Measurements from ENCODE around the gene DGKB. TPM values are rescaled to one million over a fixed set of nuclear protein-coding genes. Genes with fewer than 3 reads are reported as not detected.

DGKB gene
- polyA plus RNA-seq, 6 donors from 2014 or later: not detected

- Mint-ChIP-seq H3K4me3 (no peak overlapping the region), H3K4me1 (no peaks in the 10 kb centered on the region), H3K27ac (no peak overlapping the region), H3K36me3 (no peaks in the 10 kb centered on the region), H3K27me3 (no peaks in the 10 kb centered on the region), H3K9me3 (peaks cover 0 to 2% (median 0%) of the 10 kb centered on the region in 7 donors)
- no peak for DNase-seq
- ATAC-seq (ENCODE audit: low read depth in 2 of 2): no peak
These were observed 188.3 kb downstream of the DGKB start for GRCh38 chr7:14714161-14714728.

- no peak overlapping the region for H3K4me3 Mint-ChIP-seq
- no peaks in the 10 kb centered on the region for H3K9me3 Mint-ChIP-seq
- no peaks in the 10 kb centered on the region for H3K27me3 Mint-ChIP-seq
- no peaks in the 10 kb centered on the region for H3K4me1 Mint-ChIP-seq
- no peaks in the 10 kb centered on the region for H3K36me3 Mint-ChIP-seq
- ATAC-seq (ENCODE audit: low read depth in 2 of 2) (no peak), DNase-seq (no peak)
- H3K27ac Mint-ChIP-seq: no peak overlapping the region
These were observed 204.3 kb downstream of the DGKB start for GRCh38 chr7:14698239-14698638.

- H3K4me3 Mint-ChIP-seq: no peak overlapping the region
- no peak overlapping the region for H3K27ac Mint-ChIP-seq
- H3K36me3 Mint-ChIP-seq: no peaks in the 10 kb centered on the region
- ATAC-seq (ENCODE audit: low read depth in 2 of 2) (no peak), DNase-seq (no peak)
- no peaks in the 10 kb centered on the region for H3K9me3 Mint-ChIP-seq
- H3K27me3 Mint-ChIP-seq: no peaks in the 10 kb centered on the region
- no peaks in the 10 kb centered on the region for H3K4me1 Mint-ChIP-seq
These were observed 204.9 kb downstream of the DGKB start for GRCh38 chr7:14697684-14698083.

GRCh38 chr7:14691597-14692203 lies 210.9 kb downstream of the DGKB start:
- H3K4me1 Mint-ChIP-seq: no peaks in the 10 kb centered on the region
- H3K9me3 Mint-ChIP-seq: no peaks in the 10 kb centered on the region
- H3K27ac Mint-ChIP-seq: no peak overlapping the region
- H3K27me3 Mint-ChIP-seq: no peaks in the 10 kb centered on the region
- DNase-seq: peak; percentile 13
- H3K4me3 Mint-ChIP-seq: no peak overlapping the region
- no peak for ATAC-seq (ENCODE audit: low read depth in 2 of 2)
- H3K36me3 Mint-ChIP-seq: no peaks in the 10 kb centered on the region

- H3K9me3 Mint-ChIP-seq: no peaks in the 10 kb centered on the region
- H3K36me3 Mint-ChIP-seq: no peaks in the 10 kb centered on the region
- H3K27ac Mint-ChIP-seq: no peak overlapping the region
- H3K27me3 Mint-ChIP-seq: no peaks in the 10 kb centered on the region
- no peak for ATAC-seq (ENCODE audit: low read depth in 2 of 2)
- H3K4me1 Mint-ChIP-seq: no peaks in the 10 kb centered on the region
- no peak for DNase-seq
- H3K4me3 Mint-ChIP-seq: no peak overlapping the region
These were observed 211.5 kb downstream of the DGKB start for GRCh38 chr7:14691034-14691433.

- H3K9me3 Mint-ChIP-seq: no peaks in the 10 kb centered on the region
- no peak for DNase-seq
- H3K27me3 Mint-ChIP-seq: no peaks in the 10 kb centered on the region
- no peak for ATAC-seq (ENCODE audit: low read depth in 2 of 2)
- H3K4me1 Mint-ChIP-seq: no peaks in the 10 kb centered on the region
- H3K4me3 Mint-ChIP-seq: no peak overlapping the region
- H3K27ac Mint-ChIP-seq: no peak overlapping the region
- no peaks in the 10 kb centered on the region for H3K36me3 Mint-ChIP-seq
These were observed 212.1 kb downstream of the DGKB start for GRCh38 chr7:14690486-14690885.

- ATAC-seq (ENCODE audit: low read depth in 2 of 2) (no peak), DNase-seq (no peak)
- H3K9me3 Mint-ChIP-seq: no peaks in the 10 kb centered on the region
These were observed 212.5 kb downstream of the DGKB start for GRCh38 chr7:14690075-14690474.

GRCh38 chr7:14688208-14688607 lies 214.3 kb downstream of the DGKB start:
- H3K36me3 Mint-ChIP-seq: no peaks in the 10 kb centered on the region
- H3K4me3 Mint-ChIP-seq: no peak overlapping the region
- no peak for ATAC-seq (ENCODE audit: low read depth in 2 of 2)

More at GRCh38 chr7:14690075-14690474, 212.5 kb downstream of the DGKB start:
- no peaks in the 10 kb centered on the region for H3K36me3 Mint-ChIP-seq
- no peaks in the 10 kb centered on the region for H3K27me3 Mint-ChIP-seq
- no peak overlapping the region for H3K27ac Mint-ChIP-seq
- H3K4me1 Mint-ChIP-seq: no peaks in the 10 kb centered on the region
- H3K4me3 Mint-ChIP-seq: no peak overlapping the region

GRCh38 chr7:14687777-14688176 lies 214.8 kb downstream of the DGKB start:
- H3K9me3 Mint-ChIP-seq: no peaks in the 10 kb centered on the region
- DNase-seq: no peak
- H3K27ac Mint-ChIP-seq: no peak overlapping the region
- ATAC-seq (ENCODE audit: low read depth in 2 of 2): no peak
- no peak overlapping the region for H3K4me3 Mint-ChIP-seq
- no peaks in the 10 kb centered on the region for H3K4me1 Mint-ChIP-seq
- H3K27me3 Mint-ChIP-seq: no peaks in the 10 kb centered on the region
- H3K36me3 Mint-ChIP-seq: no peaks in the 10 kb centered on the region

More at GRCh38 chr7:14688208-14688607, 214.3 kb downstream of the DGKB start:
- H3K9me3 Mint-ChIP-seq: no peaks in the 10 kb centered on the region
- no peaks in the 10 kb centered on the region for H3K4me1 Mint-ChIP-seq
- H3K27me3 Mint-ChIP-seq: no peaks in the 10 kb centered on the region
- no peak for DNase-seq
- no peak overlapping the region for H3K27ac Mint-ChIP-seq

GRCh38 chr7:14687241-14687640 lies 215.3 kb downstream of the DGKB start:
- H3K27ac Mint-ChIP-seq: no peak overlapping the region
- DNase-seq (no peak), ATAC-seq (ENCODE audit: low read depth in 2 of 2) (no peak)
- no peaks in the 10 kb centered on the region for H3K4me1 Mint-ChIP-seq
- H3K4me3 Mint-ChIP-seq: no peak overlapping the region
- no peaks in the 10 kb centered on the region for H3K9me3 Mint-ChIP-seq
- H3K36me3 Mint-ChIP-seq: no peaks in the 10 kb centered on the region
- no peaks in the 10 kb centered on the region for H3K27me3 Mint-ChIP-seq

- no peaks in the 10 kb centered on the region for H3K4me1 Mint-ChIP-seq
These were observed 217.4 kb downstream of the DGKB start for GRCh38 chr7:14685167-14685566.

GRCh38 chr7:14682910-14683465 lies 219.6 kb downstream of the DGKB start:
- Mint-ChIP-seq H3K4me1 (no peaks in the 10 kb centered on the region), H3K27me3 (no peaks in the 10 kb centered on the region), H3K9me3 (no peaks in the 10 kb centered on the region), H3K4me3 (no peak overlapping the region), H3K27ac (no peak overlapping the region), H3K36me3 (no peaks in the 10 kb centered on the region)
- no peak for ATAC-seq (ENCODE audit: low read depth in 2 of 2)
- no peak for DNase-seq

More at GRCh38 chr7:14685167-14685566, 217.4 kb downstream of the DGKB start:
- no peaks in the 10 kb centered on the region for H3K27me3 Mint-ChIP-seq
- H3K4me3 Mint-ChIP-seq: no peak overlapping the region
- H3K36me3 Mint-ChIP-seq: no peaks in the 10 kb centered on the region
- DNase-seq (no peak), ATAC-seq (ENCODE audit: low read depth in 2 of 2) (no peak)
- H3K27ac Mint-ChIP-seq: no peak overlapping the region
- H3K9me3 Mint-ChIP-seq: no peaks in the 10 kb centered on the region

- ATAC-seq (ENCODE audit: low read depth in 2 of 2): no peak
- Mint-ChIP-seq H3K9me3 (no peaks in the 10 kb centered on the region), H3K4me3 (no peak overlapping the region), H3K4me1 (no peaks in the 10 kb centered on the region), H3K27me3 (no peaks in the 10 kb centered on the region), H3K27ac (no peak overlapping the region), H3K36me3 (no peaks in the 10 kb centered on the region)
- DNase-seq: no peak
These were observed 225.7 kb downstream of the DGKB start for GRCh38 chr7:14676896-14677295.

GRCh38 chr7:14673202-14673601 lies 229.3 kb downstream of the DGKB start:
- Mint-ChIP-seq H3K4me1 (no peaks in the 10 kb centered on the region), H3K36me3 (no peaks in the 10 kb centered on the region), H3K9me3 (no peaks in the 10 kb centered on the region), H3K27ac (no peak overlapping the region), H3K4me3 (no peak overlapping the region), H3K27me3 (no peaks in the 10 kb centered on the region)
- ATAC-seq (ENCODE audit: low read depth in 2 of 2) (no peak), DNase-seq (no peak)
